ENCODE data around the gene ZNF785. TPM values are rescaled to one million over a fixed set of nuclear protein-coding genes. Genes with fewer than 3 reads are reported as not detected.
A peak's percentile ranks its signal among the peaks of the same experiment; 100 is the strongest.

The ZNF785 gene
- total RNA-seq, 4 donors from 2014 or later, result 6.8 to 10.9 (median 7.3) TPM

- H3K4me1 ChIP-seq, result peaks cover 13 to 25% (median 20%) of the 10 kb centered on the region in 4 donors
- no peaks in the 10 kb centered on the region for H3K27me3 ChIP-seq
- TF ChIP-seq EP300 (IDR thresholded peaks at IDR 0.05) (no peak), POLR2AphosphoS5 (IDR thresholded peaks at IDR 0.05) (no peak), CTCF (IDR thresholded peaks at IDR 0.05) (no peak), POLR2A (IDR thresholded peaks at IDR 0.05; ENCODE audit: low read depth) (no peak)
- H3K4me3 ChIP-seq, result no peak overlapping the region
- no peaks in the 10 kb centered on the region for H3K9me3 ChIP-seq
- H3K27ac ChIP-seq (replicated peaks in 1 of 4), result no peak overlapping the region
- intact Hi-C loops (cut with DNase I), result no loop called here
- DNase-seq (ENCODE audit: extremely low spot score), result no peak
- WGBS, result 58% methylated on average over 8 of the region's 8 CpGs
- peaks cover 0 to 10% (median 3%) of the 10 kb centered on the region in 4 donors for H3K36me3 ChIP-seq
Observed at GRCh38 chr16:30565984-30566383, 19.5 kb downstream of the ZNF785 start.

- Histone ChIP-seq H3K4me3 (no peak overlapping the region), H3K27ac (replicated peaks in 1 of 4) (no peak overlapping the region), H3K27me3 (no peaks in the 10 kb centered on the region), H3K4me1 (peaks cover 8 to 25% (median 20%) of the 10 kb centered on the region in 4 donors), H3K36me3 (peaks cover 0 to 10% (median 3%) of the 10 kb centered on the region in 4 donors), H3K9me3 (no peaks in the 10 kb centered on the region)
- intact Hi-C loops (cut with DNase I), result no loop called here
- no peak for DNase-seq (ENCODE audit: extremely low spot score)
- 54% methylated on average over 7 of the region's 7 CpGs for WGBS
- TF ChIP-seq POLR2AphosphoS5 (IDR thresholded peaks at IDR 0.05), result no peak
Observed at GRCh38 chr16:30565526-30565925, 20.0 kb downstream of the ZNF785 start.

- intact Hi-C loops (cut with DNase I), result loop anchor here (5.0 kb wide), 1 partner anchor 70 kb away; no protein-coding TSS in a partner anchor
- peak overlapping the region; percentile 56 to 72 (median 70) for H3K27ac ChIP-seq (replicated peaks in 1 of 4)
- H3K36me3 ChIP-seq, result no peaks in the 10 kb centered on the region
- H3K4me3 ChIP-seq, result peak overlapping the region; percentile 52 to 63 (median 58)
- no peak for TF ChIP-seq EP300 (IDR thresholded peaks at IDR 0.05)
- TF ChIP-seq POLR2A (IDR thresholded peaks at IDR 0.05; ENCODE audit: low read depth), result no peak
- no peak for TF ChIP-seq CTCF (IDR thresholded peaks at IDR 0.05)
- TF ChIP-seq POLR2AphosphoS5 (IDR thresholded peaks at IDR 0.05), result no peak
- no peak for DNase-seq (ENCODE audit: extremely low spot score)
- WGBS, result 94% methylated on average over 14 of the region's 14 CpGs
- H3K27me3 ChIP-seq, result no peaks in the 10 kb centered on the region
- peaks cover under 1 to 32% (median 23%) of the 10 kb centered on the region in 4 donors for H3K4me1 ChIP-seq
- H3K9me3 ChIP-seq, result no peaks in the 10 kb centered on the region
Observed at GRCh38 chr16:30562021-30562420, 23.5 kb downstream of the ZNF785 start.

GRCh38 chr16:30561089-30561816 is 24.2 kb downstream of the ZNF785 start:
- Histone ChIP-seq H3K36me3 (peaks cover 0 to 3% (median under 1%) of the 10 kb centered on the region in 4 donors), H3K4me3 (peak overlapping the region; percentile 52 to 63 (median 58)), H3K4me1 (peaks cover 8 to 40% (median 31%) of the 10 kb centered on the region in 4 donors), H3K27me3 (no peaks in the 10 kb centered on the region), H3K9me3 (no peaks in the 10 kb centered on the region), H3K27ac (replicated peaks in 1 of 4) (peak overlapping the region; percentile 56 to 72 (median 70))
- TF ChIP-seq POLR2A (IDR thresholded peaks at IDR 0.05; ENCODE audit: low read depth), result no peak
- no peak for TF ChIP-seq EP300 (IDR thresholded peaks at IDR 0.05)
- TF ChIP-seq CTCF (IDR thresholded peaks at IDR 0.05), result no peak
- TF ChIP-seq POLR2AphosphoS5 (IDR thresholded peaks at IDR 0.05), result no peak
- intact Hi-C loops (cut with DNase I), result loop anchor here (5.0 kb wide), 1 partner anchor 71 kb away; no protein-coding TSS in a partner anchor
- 16% methylated on average over 45 of the region's 46 CpGs for WGBS
- DNase-seq (ENCODE audit: extremely low spot score), result no peak

- Histone ChIP-seq H3K36me3 (peaks cover 12 to 18% (median 16%) of the 10 kb centered on the region in 4 donors), H3K9me3 (no peaks in the 10 kb centered on the region), H3K27ac (replicated peaks in 1 of 4) (no peak overlapping the region), H3K4me1 (peaks cover 9 to 47% (median 40%) of the 10 kb centered on the region in 4 donors), H3K27me3 (no peaks in the 10 kb centered on the region), H3K4me3 (no peak overlapping the region)
- 95% methylated on average over 6 of the region's 6 CpGs for WGBS
- intact Hi-C loops (cut with DNase I), result loop anchor here (5.0 kb wide), 1 partner anchor 73 kb away; no protein-coding TSS in a partner anchor
- no peak for TF ChIP-seq POLR2A (IDR thresholded peaks at IDR 0.05; ENCODE audit: low read depth)
- no peak for DNase-seq (ENCODE audit: extremely low spot score)
Observed at GRCh38 chr16:30559690-30560089, 25.8 kb downstream of the ZNF785 start.

Data from esophagus muscularis mucosa (tissue), 4 donors.